ENCODE results near the gene CCDC38.
"Not testable (repeated sequence)": the region's sequence is repeated elsewhere in the genome, so short reads cannot be mapped to it uniquely, and the experiment has no call there.

The CCDC38 gene

GRCh38 chr12:95858451-95859343 is 83.7 kb downstream of the CCDC38 start, which contains the start of gene SNRPF:
Gene SNRPF (plus strand): TSS chr12:95858952. CDS start chr12:95859074, 122 bp downstream.
- peak; percentile 97 for DNase-seq (ENCODE audit: low read depth)
- TF ChIP-seq CTCF (IDR thresholded peaks at IDR 0.05; ENCODE audit: insufficient read depth, low read depth, low read length, missing control alignments), result no peak

DNA sequence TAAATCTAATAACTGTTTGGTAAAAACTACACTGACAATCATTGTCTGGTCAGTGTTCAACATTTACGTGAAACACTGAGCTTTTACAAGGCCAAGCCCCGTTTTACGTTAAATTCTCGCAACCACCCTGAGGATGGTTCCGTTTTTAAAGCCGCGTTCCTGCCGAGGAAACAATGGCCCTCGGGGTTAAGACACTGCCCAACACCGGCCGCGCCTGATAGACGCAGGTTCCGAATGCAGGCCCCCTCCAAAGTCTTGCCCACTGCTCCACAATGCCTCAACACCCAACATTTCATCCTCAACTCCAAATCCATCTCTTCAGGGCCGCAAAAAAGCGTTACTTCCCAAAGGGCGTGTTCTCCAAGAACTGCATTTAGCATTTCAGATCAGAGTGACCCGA is 84.6 kb downstream of the CCDC38 start:
- no peak for DNase-seq (ENCODE audit: low read depth)
- H3K4me3 ChIP-seq (ENCODE audit: low read depth, low read length), result no peak overlapping the region
- TF ChIP-seq CTCF (IDR thresholded peaks at IDR 0.05; ENCODE audit: insufficient read depth, low read depth, low read length, missing control alignments), result no peak

More at GRCh38 chr12:95858451-95859343, 83.7 kb downstream of the CCDC38 start, which contains the start of gene SNRPF:
- peak within 1 kb of the TSS; percentile 86 for H3K4me3 ChIP-seq (ENCODE audit: low read depth, low read length)

GRCh38 chr12:95857156-95857555 is 85.3 kb downstream of the CCDC38 start:
- H3K4me3 ChIP-seq (ENCODE audit: low read depth, low read length), result no peak overlapping the region
- DNase-seq (ENCODE audit: low read depth), result no peak
- no peak for TF ChIP-seq CTCF (IDR thresholded peaks at IDR 0.05; ENCODE audit: insufficient read depth, low read depth, low read length, missing control alignments)

DNA sequence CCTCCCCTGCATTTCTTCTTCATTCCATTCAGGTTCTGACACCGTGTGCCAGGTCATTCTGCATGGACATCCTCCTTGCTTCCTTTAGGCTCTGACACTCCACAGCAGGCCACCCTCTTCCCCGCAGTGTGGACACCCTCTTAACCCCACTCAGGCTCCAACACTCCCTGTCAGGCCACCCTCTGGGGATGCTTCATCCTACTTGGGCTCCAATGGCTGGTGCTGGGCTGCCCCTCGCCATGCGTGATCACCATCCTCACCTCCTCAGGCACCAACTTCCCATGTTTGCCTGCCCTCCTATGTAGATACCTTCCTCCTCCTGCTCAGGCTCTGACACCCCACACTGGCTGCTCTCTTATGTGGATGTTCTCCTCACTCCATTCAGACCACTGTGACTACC is 90.3 kb downstream of the CCDC38 start:
- DNase-seq (ENCODE audit: low read depth), result no peak

DNA sequence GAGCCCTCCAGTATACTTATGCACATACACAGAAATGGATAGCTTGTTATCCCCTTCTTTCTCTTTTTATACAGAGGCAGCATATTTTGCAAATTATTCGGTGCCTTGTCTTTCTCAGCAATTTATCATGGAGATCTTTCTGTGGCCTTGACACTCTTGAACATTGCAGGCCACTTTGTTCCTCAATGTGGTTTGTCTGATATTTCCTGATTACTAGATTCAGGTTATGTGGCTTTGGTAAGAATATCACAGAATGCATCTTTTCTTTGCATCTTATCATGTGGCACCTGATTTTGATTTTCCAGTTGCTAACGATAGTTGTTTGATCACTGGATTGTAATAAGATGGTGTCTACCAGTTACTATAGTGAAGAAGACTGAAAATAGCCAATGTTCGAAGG is 90.8 kb downstream of the CCDC38 start:
- H3K4me3 ChIP-seq (ENCODE audit: low read depth, low read length), result no peak overlapping the region
- no peak for DNase-seq (ENCODE audit: low read depth)
- no peak for TF ChIP-seq CTCF (IDR thresholded peaks at IDR 0.05; ENCODE audit: insufficient read depth, low read depth, low read length, missing control alignments)

More for the DNA sequence above, 90.3 kb downstream of the CCDC38 start:
- no peak for TF ChIP-seq CTCF (IDR thresholded peaks at IDR 0.05; ENCODE audit: insufficient read depth, low read depth, low read length, missing control alignments)
- H3K4me3 ChIP-seq (ENCODE audit: low read depth, low read length), result no peak overlapping the region

GRCh38 chr12:95848575-95849388 is 93.6 kb downstream of the CCDC38 start:
- H3K4me3 ChIP-seq (ENCODE audit: low read depth, low read length), result no peak overlapping the region
- TF ChIP-seq CTCF (IDR thresholded peaks at IDR 0.05; ENCODE audit: insufficient read depth, low read depth, low read length, missing control alignments), result no peak
- DNase-seq (ENCODE audit: low read depth), result no peak

GRCh38 chr12:95842426-95842825 is 100.0 kb downstream of the CCDC38 start:
- DNase-seq (ENCODE audit: low read depth); H3K4me3 ChIP-seq (ENCODE audit: low read depth, low read length): not testable (repeated sequence)

All from GM12865 (cell line).